Measurements from ENCODE around the gene ZNF831.

DNA sequence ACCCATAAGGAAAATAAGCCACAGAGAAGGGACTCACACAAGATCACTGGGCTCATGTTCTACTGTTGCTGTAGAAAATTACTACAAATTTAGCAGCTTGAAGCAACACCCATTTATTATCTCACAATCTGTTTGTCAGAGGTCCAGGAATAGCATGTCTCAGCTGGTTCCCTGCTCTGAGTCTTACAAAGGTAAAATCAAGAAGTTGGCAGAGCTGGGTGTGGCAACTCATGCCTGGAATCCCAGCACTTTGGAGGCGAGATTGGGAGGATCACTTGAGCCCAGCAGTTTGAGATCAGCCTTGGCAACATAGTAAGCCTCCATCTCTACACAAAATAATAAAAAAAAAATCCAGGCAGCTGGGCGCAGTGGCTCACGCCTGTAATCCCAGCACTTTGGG, 28.5 kb upstream of the ZNF831 start:
- TF ChIP-seq EP300 (IDR thresholded peaks at IDR 0.05) = no peak
- TF ChIP-seq, protein P1, sequence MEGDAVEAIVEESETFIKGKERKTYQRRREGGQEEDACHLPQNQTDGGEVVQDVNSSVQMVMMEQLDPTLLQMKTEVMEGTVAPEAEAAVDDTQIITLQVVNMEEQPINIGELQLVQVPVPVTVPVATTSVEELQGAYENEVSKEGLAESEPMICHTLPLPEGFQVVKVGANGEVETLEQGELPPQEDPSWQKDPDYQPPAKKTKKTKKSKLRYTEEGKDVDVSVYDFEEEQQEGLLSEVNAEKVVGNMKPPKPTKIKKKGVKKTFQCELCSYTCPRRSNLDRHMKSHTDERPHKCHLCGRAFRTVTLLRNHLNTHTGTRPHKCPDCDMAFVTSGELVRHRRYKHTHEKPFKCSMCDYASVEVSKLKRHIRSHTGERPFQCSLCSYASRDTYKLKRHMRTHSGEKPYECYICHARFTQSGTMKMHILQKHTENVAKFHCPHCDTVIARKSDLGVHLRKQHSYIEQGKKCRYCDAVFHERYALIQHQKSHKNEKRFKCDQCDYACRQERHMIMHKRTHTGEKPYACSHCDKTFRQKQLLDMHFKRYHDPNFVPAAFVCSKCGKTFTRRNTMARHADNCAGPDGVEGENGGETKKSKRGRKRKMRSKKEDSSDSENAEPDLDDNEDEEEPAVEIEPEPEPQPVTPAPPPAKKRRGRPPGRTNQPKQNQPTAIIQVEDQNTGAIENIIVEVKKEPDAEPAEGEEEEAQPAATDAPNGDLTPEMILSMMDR (IDR thresholded peaks at IDR 0.05) = no peak
